ENCODE data around the gene PUS10. TPM values are rescaled to one million over a fixed set of nuclear protein-coding genes. Genes with fewer than 3 reads are reported as not detected.

Gene PUS10
- total RNA-seq, 1 donor from 2014 or later, result 6.2 TPM

GRCh38 chr2:60959501-60959900, 58.6 kb downstream of the PUS10 start:
- Mint-ChIP-seq H3K27ac (no peak overlapping the region), H3K27me3 (ENCODE audit: low read depth) (no peaks in the 10 kb centered on the region), H3K4me1 (peaks cover 12% of the 10 kb centered on the region), H3K9me3 (no peaks in the 10 kb centered on the region), H3K36me3 (peaks cover 5% of the 10 kb centered on the region), H3K4me3 (no peak overlapping the region)
- DNase-seq (ENCODE audit: low spot score in 2 of 2, unreplicated experiment in 2 of 2), result no peak
- no peak for TF ChIP-seq CTCF (IDR thresholded peaks at IDR 0.05; ENCODE audit: unreplicated experiment)

- Mint-ChIP-seq H3K9me3 (no peaks in the 10 kb centered on the region), H3K4me3 (no peak overlapping the region), H3K27ac (no peak overlapping the region), H3K27me3 (ENCODE audit: low read depth) (no peaks in the 10 kb centered on the region), H3K36me3 (peaks cover 6% of the 10 kb centered on the region), H3K4me1 (peaks cover 11% of the 10 kb centered on the region)
- DNase-seq (ENCODE audit: low spot score in 2 of 2, unreplicated experiment in 2 of 2), result no peak
- no peak for TF ChIP-seq CTCF (IDR thresholded peaks at IDR 0.05; ENCODE audit: unreplicated experiment)
These were observed 59.3 kb downstream of the PUS10 start for GRCh38 chr2:60958800-60959199.

GRCh38 chr2:60958361-60958760, 59.7 kb downstream of the PUS10 start:
- no peak for DNase-seq (ENCODE audit: low spot score in 2 of 2, unreplicated experiment in 2 of 2)
- Mint-ChIP-seq H3K4me3 (no peak overlapping the region), H3K27ac (peak overlapping the region; percentile 21), H3K36me3 (peaks cover 9% of the 10 kb centered on the region), H3K4me1 (peaks cover 11% of the 10 kb centered on the region), H3K9me3 (no peaks in the 10 kb centered on the region), H3K27me3 (ENCODE audit: low read depth) (no peaks in the 10 kb centered on the region)
- no peak for TF ChIP-seq CTCF (IDR thresholded peaks at IDR 0.05; ENCODE audit: unreplicated experiment)

GRCh38 chr2:60957643-60958042, 60.4 kb downstream of the PUS10 start:
- no peaks in the 10 kb centered on the region for H3K27me3 Mint-ChIP-seq (ENCODE audit: low read depth)
- peaks cover 5% of the 10 kb centered on the region for H3K4me1 Mint-ChIP-seq
- peaks cover 14% of the 10 kb centered on the region for H3K36me3 Mint-ChIP-seq
- H3K27ac Mint-ChIP-seq, result no peak overlapping the region
- no peak for DNase-seq (ENCODE audit: low spot score in 2 of 2, unreplicated experiment in 2 of 2)
- no peak overlapping the region for H3K4me3 Mint-ChIP-seq
- no peak for TF ChIP-seq CTCF (IDR thresholded peaks at IDR 0.05; ENCODE audit: unreplicated experiment)
- no peaks in the 10 kb centered on the region for H3K9me3 Mint-ChIP-seq

GRCh38 chr2:60957224-60957623, 60.8 kb downstream of the PUS10 start:
- Mint-ChIP-seq H3K4me3 (no peak overlapping the region), H3K27me3 (ENCODE audit: low read depth) (no peaks in the 10 kb centered on the region), H3K4me1 (peaks cover 3% of the 10 kb centered on the region), H3K27ac (no peak overlapping the region), H3K36me3 (peaks cover 14% of the 10 kb centered on the region), H3K9me3 (no peaks in the 10 kb centered on the region)
- TF ChIP-seq CTCF (IDR thresholded peaks at IDR 0.05; ENCODE audit: unreplicated experiment), result no peak
- no peak for DNase-seq (ENCODE audit: low spot score in 2 of 2, unreplicated experiment in 2 of 2)

- no peak for TF ChIP-seq CTCF (IDR thresholded peaks at IDR 0.05; ENCODE audit: unreplicated experiment)
- Mint-ChIP-seq H3K9me3 (no peaks in the 10 kb centered on the region), H3K27ac (no peak overlapping the region)
These were observed 63.9 kb downstream of the PUS10 start for GRCh38 chr2:60954139-60954538.

More at GRCh38 chr2:60954139-60954538, 63.9 kb downstream of the PUS10 start:
- no peak for DNase-seq (ENCODE audit: low spot score in 2 of 2, unreplicated experiment in 2 of 2)
- Mint-ChIP-seq H3K36me3 (peaks cover 26% of the 10 kb centered on the region), H3K4me3 (no peak overlapping the region), H3K27me3 (ENCODE audit: low read depth) (no peaks in the 10 kb centered on the region), H3K4me1 (peaks cover 1% of the 10 kb centered on the region)
